IPS-15b (cell line): ENCODE results near the gene HERC3.

Source experiments
- H3K27me3 ChIP-seq: one replicate; pipeline ENCODE4 v1.6.1; 2013; ENCODE audit warnings: low read length; ENCODE audit not compliant: control insufficient read depth, insufficient read depth
- H3K36me3 ChIP-seq: one replicate; pipeline ENCODE4 v1.6.1; 2013; ENCODE audit warnings: low read length; ENCODE audit not compliant: control insufficient read depth, insufficient read depth
- H3K4me1 ChIP-seq: one replicate; pipeline ENCODE4 v1.6.1; 2013; ENCODE audit warnings: mild to moderate bottlenecking, low read length; ENCODE audit not compliant: control insufficient read depth, insufficient read depth
- H3K4me3 ChIP-seq: one replicate; pipeline ENCODE4 v1.5.1; 2013; ENCODE audit warnings: low read depth, low read length
- H3K9ac ChIP-seq: one replicate; pipeline ENCODE4 v1.6.1; 2013; ENCODE audit warnings: low read depth, mild to moderate bottlenecking, low read length
- H3K9me3 ChIP-seq: one replicate; pipeline ENCODE4 v1.6.1; 2013; ENCODE audit warnings: mild to moderate bottlenecking, low read length; ENCODE audit not compliant: control insufficient read depth, insufficient read depth

HERC3 gene

DNA sequence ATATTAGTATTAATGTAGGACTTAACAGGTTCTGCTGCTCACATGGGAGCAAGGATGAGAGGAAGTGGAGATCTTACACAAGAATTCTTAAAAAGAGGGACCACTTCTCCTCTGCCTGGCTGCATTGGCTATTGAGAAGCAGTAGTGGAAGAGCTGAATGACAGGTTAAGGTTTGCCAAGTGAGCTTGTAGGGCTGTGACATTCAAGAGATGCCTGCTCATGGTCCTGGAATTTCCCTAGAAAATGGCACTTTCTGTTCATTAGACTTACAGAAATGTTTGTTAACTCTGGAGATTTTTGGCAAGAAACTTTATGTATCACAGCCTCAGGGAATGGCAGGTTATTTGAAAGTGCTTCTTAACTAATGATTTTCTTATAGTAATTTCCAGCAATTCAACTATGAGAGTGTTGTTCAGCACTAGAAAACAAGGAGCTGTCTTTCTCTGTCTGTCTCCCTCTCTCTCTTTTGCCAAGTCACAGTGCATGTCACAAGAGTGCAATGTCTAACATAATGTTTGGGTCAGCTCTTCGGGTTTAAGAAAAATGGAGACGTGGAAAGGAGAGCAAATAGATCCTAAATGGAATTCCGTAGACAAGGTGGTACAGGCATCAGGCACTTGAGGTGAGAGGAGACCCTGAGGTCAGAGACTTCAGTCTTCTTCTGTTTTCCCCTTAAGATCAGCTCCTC lies 113.7 kb downstream of the HERC3 start:
- no peaks in the 10 kb centered on the region for H3K36me3 ChIP-seq
- no peaks in the 10 kb centered on the region for H3K27me3 ChIP-seq
- no peak overlapping the region for H3K4me3 ChIP-seq
- H3K4me1 ChIP-seq, result peaks cover 3% of the 10 kb centered on the region
- H3K9me3 ChIP-seq, result no peaks in the 10 kb centered on the region
- no peak overlapping the region for H3K9ac ChIP-seq

DNA sequence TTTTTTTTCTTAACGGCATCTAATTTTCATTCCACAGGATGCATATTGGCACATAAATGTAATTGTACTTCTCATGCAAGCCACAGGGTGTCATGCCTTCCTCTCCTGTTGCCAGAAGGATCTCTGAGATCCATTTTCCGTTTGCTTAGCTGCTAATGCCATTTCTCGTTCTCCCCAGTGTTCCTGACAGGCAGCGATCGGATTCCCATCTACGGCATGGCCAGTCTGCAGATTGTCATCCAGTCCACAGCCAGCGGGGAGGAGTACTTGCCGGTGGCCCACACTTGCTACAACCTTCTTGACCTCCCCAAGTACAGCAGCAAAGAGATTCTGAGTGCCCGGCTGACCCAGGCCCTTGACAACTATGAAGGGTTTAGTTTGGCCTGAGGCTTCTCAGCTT lies 114.3 kb downstream of the HERC3 start:
- no peak overlapping the region for H3K9ac ChIP-seq
- H3K36me3 ChIP-seq, result no peaks in the 10 kb centered on the region
- no peaks in the 10 kb centered on the region for H3K27me3 ChIP-seq
- no peaks in the 10 kb centered on the region for H3K9me3 ChIP-seq
- peaks cover 3% of the 10 kb centered on the region for H3K4me1 ChIP-seq
- H3K4me3 ChIP-seq, result no peak overlapping the region

DNA sequence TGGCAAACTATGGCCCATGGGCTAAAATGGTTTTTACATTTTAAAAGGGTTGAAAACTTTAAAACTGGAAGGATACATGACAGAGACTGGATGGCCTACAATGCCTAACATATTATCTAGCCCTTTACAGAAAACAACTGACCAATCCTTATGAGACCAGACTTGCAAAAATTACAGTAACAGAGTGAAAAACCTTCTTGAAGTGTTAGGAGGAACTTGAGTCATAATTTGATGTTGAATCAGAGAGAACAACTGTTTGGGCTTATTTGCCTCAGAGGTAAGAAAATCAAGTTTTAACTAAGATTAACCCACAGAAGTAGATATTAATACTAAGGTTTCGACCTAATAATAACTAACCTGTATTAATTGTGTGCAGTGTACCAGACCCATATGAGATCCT lies 117.7 kb downstream of the HERC3 start:
- peaks cover 3% of the 10 kb centered on the region for H3K4me1 ChIP-seq
- no peaks in the 10 kb centered on the region for H3K27me3 ChIP-seq
- H3K4me3 ChIP-seq, result no peak overlapping the region
- no peaks in the 10 kb centered on the region for H3K9me3 ChIP-seq
- no peak overlapping the region for H3K9ac ChIP-seq
- no peaks in the 10 kb centered on the region for H3K36me3 ChIP-seq

DNA sequence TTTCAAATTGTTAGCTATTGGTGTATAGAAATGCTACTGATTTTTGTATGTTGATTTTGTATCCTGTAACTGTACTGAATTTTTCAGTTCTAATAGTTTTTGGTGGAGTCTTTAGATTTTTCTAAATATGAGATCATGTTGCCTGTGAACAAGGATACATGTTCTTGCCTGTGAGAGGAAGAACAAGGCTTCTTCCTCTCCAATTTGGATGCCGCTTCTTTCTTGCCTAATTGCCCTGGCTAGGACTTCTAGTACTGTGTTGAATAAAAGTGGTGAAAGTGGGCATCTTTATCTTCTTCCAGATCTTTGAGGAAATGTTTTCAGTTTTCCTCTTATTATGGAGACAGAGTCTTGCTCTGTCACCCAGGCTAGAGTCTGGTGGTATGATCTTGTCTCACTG lies 121.5 kb downstream of the HERC3 start:
- Histone ChIP-seq H3K4me1 (no peaks in the 10 kb centered on the region), H3K9me3 (peaks cover 7% of the 10 kb centered on the region), H3K36me3 (no peaks in the 10 kb centered on the region), H3K4me3 (no peak overlapping the region), H3K27me3 (no peaks in the 10 kb centered on the region), H3K9ac (no peak overlapping the region)

DNA sequence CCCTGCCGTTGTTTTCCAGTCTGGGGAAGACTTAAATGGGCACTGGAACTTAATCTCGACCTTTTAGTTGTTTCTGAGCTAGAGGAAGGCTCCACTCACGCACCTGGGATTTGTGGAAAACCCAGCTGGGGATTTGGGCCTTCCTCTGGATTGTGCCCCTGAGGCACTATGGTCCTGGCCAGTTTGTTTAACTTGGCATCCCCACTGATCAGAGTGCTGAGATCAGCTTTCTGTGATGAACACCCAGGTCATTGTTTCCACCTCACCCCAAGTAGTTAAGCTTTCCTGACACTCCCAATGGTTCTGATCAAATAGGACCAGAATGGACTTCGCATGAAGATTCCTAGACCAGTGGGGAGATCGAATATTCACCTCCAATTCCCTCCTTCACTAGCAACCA lies 125.8 kb downstream of the HERC3 start:
- H3K9me3 ChIP-seq, result peaks cover 7% of the 10 kb centered on the region
- no peaks in the 10 kb centered on the region for H3K4me1 ChIP-seq
- no peak overlapping the region for H3K9ac ChIP-seq
- H3K36me3 ChIP-seq, result no peaks in the 10 kb centered on the region
- no peaks in the 10 kb centered on the region for H3K27me3 ChIP-seq
- no peak overlapping the region for H3K4me3 ChIP-seq

DNA sequence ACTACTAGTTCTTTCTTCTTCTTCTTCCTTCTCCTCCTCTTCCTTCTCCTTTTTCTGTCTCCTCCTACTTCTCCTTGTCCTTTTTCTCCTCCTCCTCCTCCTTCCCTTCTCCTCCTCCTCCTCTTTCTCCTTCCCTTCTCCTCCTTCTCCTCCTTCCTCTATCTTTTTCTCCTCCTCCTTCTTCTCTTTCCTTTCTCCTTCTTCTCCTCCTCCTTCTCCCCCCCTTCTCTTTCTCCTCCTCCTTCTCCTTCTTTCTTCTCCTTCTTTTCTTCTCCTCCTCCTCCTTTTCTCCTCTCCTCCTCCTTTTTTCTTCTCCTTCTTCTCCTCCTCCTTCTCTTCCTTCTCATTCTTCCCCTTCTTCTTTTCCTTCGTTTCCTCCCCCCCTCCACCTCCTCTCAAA lies 127.1 kb downstream of the HERC3 start:
- no peak overlapping the region for H3K9ac ChIP-seq
- peaks cover 7% of the 10 kb centered on the region for H3K9me3 ChIP-seq
- no peaks in the 10 kb centered on the region for H3K27me3 ChIP-seq
- H3K36me3 ChIP-seq, result no peaks in the 10 kb centered on the region
- H3K4me3 ChIP-seq, result no peak overlapping the region
- H3K4me1 ChIP-seq, result no peaks in the 10 kb centered on the region

DNA sequence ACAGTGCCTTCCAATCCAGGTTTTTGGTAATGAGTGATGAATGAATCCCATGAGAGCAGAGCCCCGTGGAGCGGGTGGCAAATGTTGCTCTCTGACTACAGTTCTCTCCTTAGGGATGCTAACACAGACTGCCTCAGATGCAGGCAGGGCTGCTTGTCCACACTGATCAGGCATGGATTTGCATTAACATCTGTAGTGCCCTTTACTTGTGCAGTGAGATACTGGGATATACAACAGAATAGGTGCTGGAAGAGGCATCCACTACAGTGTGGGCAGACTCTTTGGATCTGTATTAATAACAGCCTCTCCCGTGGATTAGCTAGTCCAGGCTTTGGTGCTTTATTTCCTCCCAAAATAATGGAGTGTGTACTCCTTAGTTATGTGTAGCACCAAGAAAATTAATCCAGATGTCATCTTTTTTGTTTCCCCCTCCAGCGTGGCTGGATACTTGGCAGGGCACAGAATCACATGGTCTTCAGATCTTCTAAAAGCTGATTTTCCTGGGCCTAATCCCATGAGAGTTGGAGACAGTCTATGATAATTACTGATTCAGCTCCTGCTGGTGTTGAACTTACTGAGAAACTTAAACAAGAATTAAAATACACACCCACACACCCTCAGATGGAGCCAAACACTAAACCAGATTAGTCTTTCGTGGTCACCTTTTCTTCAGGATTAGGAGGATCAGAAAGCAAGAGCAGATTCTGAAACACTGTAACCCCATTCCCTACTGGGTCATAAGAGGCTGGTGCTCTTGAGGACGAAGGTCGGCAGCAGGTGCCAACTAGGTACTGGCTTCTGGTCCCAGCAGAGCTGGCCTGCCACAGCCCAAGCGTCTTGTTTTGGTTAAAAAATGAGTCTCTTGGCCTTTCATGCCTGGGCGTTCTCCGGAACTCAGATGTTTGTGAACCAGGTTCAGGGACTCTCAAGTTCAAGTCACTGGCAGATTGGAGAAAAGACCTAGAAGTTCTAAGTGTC lies 128.5 kb downstream of the HERC3 start:
- Histone ChIP-seq H3K4me3 (no peak overlapping the region), H3K4me1 (no peaks in the 10 kb centered on the region), H3K36me3 (no peaks in the 10 kb centered on the region), H3K9ac (no peak overlapping the region), H3K9me3 (peaks cover 7% of the 10 kb centered on the region), H3K27me3 (no peaks in the 10 kb centered on the region)

GRCh38 chr4:88722276-88722780 lies 130.0 kb downstream of the HERC3 start:
- H3K9me3 ChIP-seq, result peaks cover 1% of the 10 kb centered on the region
- H3K4me1 ChIP-seq, result no peaks in the 10 kb centered on the region
- no peak overlapping the region for H3K9ac ChIP-seq
- no peaks in the 10 kb centered on the region for H3K27me3 ChIP-seq
- no peaks in the 10 kb centered on the region for H3K36me3 ChIP-seq
- H3K4me3 ChIP-seq, result no peak overlapping the region

DNA sequence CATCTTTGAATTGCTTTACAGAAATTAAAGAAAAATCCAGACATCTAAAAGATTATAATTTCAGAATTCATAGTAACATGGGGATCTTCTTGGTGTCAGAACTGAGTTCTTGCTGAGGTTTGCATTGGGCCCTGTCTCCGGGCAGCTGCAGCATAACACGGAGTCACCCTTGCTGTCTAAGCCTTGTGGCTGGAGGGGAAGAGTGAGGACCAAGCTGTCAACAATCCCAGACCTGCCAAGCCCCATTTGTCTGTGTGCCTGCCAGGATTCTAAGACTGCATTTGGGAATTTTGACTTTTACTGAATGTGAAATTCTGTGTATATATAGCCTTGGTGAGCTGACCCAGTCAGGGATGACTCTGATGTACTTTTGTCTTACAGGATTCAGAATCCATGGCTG lies 130.5 kb downstream of the HERC3 start:
- H3K4me1 ChIP-seq, result no peaks in the 10 kb centered on the region
- H3K4me3 ChIP-seq, result no peak overlapping the region

GRCh38 chr4:88724406-88724805 lies 132.1 kb downstream of the HERC3 start:
- Histone ChIP-seq H3K4me1 (no peaks in the 10 kb centered on the region), H3K4me3 (no peak overlapping the region), H3K27me3 (no peaks in the 10 kb centered on the region), H3K36me3 (no peaks in the 10 kb centered on the region), H3K9me3 (no peaks in the 10 kb centered on the region), H3K9ac (no peak overlapping the region)

More for the DNA sequence above, 130.5 kb downstream of the HERC3 start:
- no peaks in the 10 kb centered on the region for H3K36me3 ChIP-seq
- no peaks in the 10 kb centered on the region for H3K9me3 ChIP-seq
- H3K9ac ChIP-seq, result no peak overlapping the region
- no peaks in the 10 kb centered on the region for H3K27me3 ChIP-seq

GRCh38 chr4:88725143-88725542 lies 132.9 kb downstream of the HERC3 start:
- Histone ChIP-seq H3K4me1 (no peaks in the 10 kb centered on the region), H3K9me3 (no peaks in the 10 kb centered on the region), H3K36me3 (no peaks in the 10 kb centered on the region), H3K4me3 (no peak overlapping the region), H3K9ac (no peak overlapping the region), H3K27me3 (no peaks in the 10 kb centered on the region)

DNA sequence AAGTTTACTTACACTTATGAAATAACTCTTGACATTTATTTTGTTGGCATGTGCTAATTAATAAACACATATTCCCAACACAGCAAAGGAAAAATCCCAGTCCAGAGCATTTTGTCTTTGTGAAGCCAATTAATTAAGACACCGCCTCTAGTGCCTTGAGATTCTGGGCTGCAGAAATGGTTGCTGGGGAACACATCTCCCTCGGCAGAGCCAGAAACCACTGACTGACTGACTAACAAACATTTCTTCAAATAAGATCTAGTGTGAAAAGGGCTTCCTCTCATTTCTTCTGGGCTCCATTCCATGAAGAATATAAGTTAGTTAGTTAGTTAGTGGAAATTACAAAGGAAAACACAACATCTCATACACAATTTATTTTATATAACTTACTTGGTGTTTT lies 133.7 kb downstream of the HERC3 start:
- Histone ChIP-seq H3K4me1 (no peaks in the 10 kb centered on the region), H3K9ac (no peak overlapping the region), H3K27me3 (no peaks in the 10 kb centered on the region), H3K4me3 (no peak overlapping the region), H3K36me3 (no peaks in the 10 kb centered on the region), H3K9me3 (no peaks in the 10 kb centered on the region)
